Endometrium (tissue), 2 donors: Measurements from ENCODE around the gene PPP1R14C.
"Not testable (repeated sequence)": the region's sequence is repeated elsewhere in the genome, so short reads cannot be mapped to it uniquely, and the experiment has no call there.

ENCODE experiments used
- FAIRE-seq: peaks from 2 replicates; lab custom pipeline; 2012; peaks lifted over from hg19 to GRCh38; lab: Jason Lieb, UNC
- donor health status: control.
- donor health status: control.

The PPP1R14C gene, protein sequence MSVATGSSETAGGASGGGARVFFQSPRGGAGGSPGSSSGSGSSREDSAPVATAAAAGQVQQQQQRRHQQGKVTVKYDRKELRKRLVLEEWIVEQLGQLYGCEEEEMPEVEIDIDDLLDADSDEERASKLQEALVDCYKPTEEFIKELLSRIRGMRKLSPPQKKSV

DNA sequence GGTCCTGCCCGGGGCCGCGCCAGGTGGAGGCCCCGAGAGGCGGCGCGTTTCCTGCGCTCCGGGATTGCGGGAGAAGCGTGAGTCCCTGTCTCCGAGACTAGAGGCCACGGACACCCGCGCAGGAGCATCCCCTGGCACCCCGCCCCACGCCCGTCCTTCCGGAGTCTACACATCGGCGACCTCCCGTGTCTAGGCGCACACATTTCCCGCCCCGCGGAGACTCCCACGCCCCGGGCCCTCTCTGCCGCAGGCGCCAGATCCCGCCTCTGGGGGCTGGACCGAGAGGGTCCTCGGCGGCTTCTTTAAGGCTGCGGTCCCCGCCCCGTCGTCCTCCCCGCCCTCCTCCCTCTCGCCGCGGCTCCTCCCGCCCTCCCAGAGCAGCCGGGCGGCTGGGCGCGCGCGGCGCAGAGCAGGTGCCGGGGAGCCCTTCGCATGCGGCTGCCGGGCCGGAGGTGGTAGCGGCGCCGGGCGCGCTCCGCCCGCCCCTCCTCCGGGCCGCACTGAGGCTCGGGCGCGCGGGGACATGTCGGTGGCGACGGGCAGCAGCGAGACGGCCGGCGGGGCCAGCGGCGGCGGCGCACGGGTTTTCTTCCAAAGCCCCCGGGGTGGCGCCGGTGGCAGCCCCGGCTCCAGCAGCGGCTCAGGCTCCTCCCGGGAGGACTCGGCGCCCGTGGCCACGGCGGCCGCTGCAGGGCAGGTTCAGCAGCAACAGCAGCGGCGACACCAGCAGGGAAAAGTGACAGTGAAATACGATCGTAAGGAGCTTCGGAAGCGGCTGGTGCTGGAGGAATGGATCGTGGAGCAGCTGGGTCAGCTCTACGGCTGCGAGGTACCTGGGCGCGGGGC lies at the start of gene PPP1R14C:
Gene PPP1R14C (plus strand): TSS at position 375 of the 846 bp plus-strand sequence. CDS start 149 bp downstream, at position 524.
- FAIRE-seq = no peak

DNA sequence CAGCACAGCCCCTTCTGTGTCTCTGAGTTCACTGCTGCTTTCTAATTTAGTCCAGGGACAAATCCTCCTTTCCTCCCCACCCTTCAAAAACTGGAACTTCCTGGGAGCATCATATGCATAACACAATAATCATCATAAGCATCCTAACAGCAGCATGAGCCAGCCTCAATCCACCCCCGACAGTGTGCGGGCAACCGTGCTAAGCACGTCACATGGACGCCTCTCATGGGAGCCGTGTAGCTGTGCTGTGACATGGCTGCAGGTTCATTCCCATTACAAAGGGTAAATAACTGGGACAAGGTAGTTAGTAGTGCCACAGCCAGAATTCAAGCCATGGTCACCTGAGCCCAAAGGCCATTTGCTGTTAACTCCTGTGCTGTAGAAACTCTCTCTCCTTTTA lies 49.4 kb upstream of the PPP1R14C start:
- FAIRE-seq = no peak

DNA sequence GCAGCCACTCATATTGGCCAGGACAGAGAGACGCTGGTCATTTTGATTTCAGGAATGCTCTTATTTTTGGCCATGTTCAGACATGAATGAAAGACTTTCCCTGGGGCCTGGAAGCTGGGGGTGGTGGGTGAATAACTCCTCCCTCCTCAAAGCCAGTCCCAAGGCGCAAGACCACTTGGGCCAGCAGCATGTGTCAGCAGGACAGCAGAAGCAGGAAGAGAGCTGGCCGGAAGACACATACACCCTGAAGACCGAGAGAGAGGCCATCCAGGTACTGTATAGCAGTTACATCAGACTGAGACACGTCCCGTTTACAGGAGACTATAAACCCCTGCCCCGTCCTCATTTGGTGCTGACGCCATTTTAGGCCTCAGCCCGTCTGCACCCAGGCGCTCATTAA lies 44.7 kb upstream of the PPP1R14C start:
- no peak for FAIRE-seq

DNA sequence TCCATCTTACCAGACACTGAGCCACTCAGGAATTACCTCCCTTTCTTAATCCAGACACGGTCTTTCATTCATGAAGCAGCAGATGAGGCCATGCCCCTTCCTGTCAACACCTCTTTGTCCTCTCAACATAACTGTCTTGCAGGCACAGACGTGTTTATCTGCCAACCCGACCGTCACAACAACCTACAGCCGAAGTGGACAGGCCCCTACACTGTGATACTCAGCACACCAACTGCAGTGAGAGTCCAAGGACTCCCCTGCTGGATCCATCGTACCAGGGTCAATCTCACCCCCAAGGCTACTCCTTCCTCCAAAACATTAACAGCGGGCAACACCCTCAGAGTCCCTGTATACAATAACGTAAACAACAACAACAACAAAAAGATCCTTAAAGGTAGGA lies 43.3 kb upstream of the PPP1R14C start:
- no peak for FAIRE-seq

DNA sequence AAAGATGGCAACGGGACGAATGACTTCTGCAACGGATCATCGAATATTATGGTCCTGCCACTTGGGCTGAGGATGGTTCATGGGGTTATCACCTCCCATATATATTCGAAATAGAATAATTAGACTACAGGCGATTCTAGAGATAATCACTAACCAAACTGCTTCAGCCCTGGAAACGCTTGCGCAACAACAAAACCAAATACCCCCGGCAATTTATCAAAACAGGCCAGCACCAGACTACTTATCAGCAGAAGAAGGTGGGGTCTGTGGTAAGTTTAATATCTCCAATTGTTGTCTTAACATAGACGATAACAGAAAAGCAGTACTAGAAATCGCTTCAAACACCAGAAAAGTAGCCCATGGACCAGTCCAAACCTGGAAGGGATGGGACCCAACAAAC lies 42.9 kb upstream of the PPP1R14C start:
- no peak for FAIRE-seq

DNA sequence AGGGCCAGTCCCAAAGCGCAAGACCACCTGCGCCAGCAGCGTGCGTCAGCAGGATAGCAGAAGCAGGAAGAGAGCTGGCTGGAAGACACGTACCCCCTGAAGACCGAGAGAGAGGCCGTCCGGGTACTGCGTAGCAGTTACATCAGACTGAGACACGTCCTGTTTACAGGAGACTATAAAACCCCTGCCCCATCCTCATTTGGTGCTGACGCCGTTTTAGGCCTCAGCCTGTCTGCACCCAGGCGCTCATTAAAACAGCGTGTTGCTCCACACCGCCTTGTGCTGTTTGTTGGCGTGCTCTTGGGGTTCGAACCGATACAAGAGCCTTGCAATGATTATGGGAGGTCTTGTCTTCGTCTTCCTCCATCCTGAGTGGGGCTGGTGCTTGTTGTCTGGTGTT lies 42.1 kb upstream of the PPP1R14C start:
- no peak for FAIRE-seq

DNA sequence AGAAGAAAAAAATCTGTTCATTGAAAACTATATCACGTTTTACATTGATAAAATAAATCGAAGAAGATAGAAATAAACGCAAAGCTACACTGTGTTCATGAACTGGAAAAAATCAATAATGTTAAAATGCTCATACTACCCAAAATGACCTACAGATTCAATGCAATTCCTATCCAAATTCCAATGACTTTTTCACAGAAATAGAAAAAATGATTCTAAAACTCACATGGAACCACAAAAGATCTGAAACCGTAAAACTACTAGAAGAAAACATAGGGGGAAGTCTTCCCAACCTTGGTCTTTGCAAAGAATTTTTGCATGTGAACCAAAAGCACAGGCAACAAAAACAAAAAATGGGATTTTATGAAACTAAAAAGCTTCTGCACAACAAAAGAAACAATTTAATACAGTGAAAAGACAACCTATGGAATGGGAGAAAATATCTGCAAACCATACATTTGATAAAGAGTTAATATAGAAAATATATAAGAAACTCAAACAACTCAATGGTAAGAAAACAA lies 40.0 kb upstream of the PPP1R14C start:
- FAIRE-seq = no peak

DNA sequence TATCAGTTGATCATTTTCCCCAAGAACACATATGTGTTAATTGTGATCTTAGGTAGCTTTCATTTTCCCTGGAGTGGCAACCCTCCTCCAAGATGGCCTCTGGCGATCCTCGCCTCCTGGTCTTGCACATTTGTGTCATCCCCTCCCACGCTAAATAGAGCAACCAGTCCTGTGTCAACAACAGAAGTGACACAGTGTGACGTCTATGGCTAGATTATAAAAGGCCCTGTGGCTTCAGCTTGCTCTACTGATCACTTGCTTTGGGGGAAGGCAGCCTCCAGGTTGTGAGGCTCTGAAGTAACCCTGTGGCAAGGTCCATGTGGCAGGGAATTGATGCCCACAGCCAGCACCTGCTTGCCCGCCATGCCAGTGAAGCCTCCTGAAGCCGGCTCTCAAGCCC lies 30.6 kb upstream of the PPP1R14C start:
- no peak for FAIRE-seq

DNA sequence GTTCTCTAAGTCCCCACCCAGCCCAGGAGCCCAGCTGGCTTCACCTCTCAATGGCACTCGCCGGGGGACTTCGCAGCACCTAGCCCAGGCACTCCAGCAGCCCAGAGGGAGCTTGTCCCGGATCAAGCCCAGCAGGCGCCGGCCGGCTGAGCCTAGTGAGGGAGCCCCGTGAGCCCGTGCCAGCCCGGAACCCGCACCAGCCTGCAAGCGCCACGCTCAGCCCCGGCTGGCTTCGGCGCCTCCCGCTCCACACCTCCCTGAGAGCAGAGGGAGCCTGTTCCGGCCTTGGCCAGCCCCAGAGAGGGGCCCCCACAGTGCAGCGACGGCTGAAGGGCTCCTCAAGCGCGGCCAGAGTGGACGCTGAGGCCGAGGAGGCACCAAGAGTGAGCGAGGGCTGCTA lies 27.1 kb upstream of the PPP1R14C start:
- no peak for FAIRE-seq

DNA sequence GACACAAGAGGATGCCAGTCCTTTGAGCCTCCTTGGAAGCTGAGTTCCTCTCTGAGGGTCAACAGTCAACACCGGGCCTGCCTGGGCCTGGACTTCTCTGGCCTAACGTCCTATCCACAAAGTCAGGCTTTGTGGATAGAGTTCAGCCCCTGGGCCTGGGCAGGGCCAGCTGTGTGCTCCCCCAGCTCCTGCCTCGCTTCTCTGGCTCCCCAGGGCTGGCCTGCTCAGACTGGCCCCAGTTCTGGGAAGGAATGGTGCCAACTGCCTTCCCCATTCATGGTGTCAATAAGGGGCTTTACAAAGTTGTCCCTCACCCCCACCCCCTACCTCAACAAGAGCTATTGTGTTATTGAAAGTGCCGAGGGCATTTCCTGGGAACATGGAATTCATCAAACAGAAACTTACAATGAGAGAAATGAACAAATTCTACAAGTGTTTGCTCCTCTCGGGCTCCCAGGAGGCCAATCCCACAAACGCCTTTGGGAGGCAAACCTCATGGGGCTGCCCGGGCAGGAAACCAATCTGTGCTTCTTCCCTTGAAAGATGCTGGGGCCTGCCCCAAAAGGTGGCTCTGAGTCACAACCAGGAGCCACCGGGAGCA lies 26.5 kb upstream of the PPP1R14C start:
- FAIRE-seq = no peak

DNA sequence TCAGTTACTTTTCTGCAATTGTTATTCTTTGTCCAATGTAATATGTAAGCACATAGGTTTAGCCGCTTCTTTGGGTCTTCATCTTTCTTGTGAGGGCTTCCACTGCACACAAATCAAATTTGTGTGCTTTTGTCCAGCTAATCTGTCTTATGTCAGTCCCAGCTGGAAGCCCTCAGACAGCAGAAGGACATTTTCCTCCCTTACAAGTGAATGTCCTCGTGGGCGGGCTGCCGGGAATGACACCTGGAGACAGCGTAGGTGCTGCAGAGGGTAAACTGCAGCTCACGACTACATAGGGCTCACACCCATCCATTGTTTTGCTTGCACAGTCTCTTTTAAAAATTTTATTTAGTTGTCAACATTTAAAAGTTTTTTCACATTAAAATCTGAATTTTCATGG lies 24.6 kb upstream of the PPP1R14C start:
- no peak for FAIRE-seq

DNA sequence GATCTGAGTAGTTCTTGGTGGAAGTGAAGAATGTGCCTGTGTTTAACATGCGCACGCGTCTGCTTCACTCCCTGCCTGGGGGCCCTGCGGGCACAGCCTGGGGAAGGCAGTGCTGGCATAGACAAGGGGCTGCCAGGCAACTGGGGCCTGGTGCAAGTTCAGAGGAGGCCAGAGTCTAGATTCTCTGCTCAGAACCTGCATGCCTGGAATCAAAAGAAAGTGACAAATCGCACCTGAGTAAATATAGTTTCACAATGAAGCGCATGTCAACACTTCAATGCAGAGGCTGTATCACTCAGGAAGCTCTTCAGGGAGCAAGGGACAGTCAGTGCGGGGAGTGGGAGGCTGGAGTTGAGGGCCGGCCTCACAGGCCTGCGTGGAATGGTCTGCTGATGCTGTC lies 24.2 kb upstream of the PPP1R14C start:
- no peak for FAIRE-seq

DNA sequence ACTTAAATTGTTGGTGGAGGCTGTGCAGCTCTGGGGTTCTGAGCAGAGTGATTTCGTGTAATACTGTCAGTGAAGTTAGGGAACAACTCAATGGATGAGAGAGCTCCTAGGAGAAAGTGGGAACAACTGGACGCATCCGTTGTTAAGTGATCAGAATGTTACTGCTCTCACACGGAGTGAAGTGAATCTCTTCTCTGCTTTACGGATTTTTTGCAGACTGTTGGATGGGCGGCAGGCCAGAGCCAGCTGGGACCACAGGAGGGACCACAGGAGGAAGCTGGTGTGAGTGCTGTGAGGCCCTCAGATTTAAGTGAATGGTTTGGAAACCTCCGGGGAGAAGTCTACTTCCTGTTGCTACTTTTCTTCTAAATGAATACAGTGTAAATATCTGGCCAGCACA lies 23.7 kb upstream of the PPP1R14C start:
- FAIRE-seq = no peak

DNA sequence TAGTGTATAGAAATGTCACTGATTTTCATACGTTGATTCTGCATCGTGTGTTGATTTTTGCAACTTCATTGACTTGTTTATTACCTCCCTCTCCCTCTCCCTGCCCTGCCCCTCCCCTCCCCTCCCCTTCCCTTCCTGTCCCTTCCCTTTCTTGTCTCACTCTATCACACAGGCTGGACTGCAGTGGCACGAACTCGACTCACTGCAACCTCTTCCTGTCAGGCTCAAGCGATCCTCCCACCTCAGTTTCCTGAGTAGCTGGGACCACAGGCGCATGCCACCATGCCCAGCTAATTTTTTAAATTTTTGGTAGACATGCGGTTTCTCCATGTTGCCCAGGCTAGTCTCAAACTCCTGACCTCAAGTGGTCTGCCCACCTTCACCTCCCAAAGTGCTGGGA lies 19.2 kb upstream of the PPP1R14C start:
- FAIRE-seq = no peak

DNA sequence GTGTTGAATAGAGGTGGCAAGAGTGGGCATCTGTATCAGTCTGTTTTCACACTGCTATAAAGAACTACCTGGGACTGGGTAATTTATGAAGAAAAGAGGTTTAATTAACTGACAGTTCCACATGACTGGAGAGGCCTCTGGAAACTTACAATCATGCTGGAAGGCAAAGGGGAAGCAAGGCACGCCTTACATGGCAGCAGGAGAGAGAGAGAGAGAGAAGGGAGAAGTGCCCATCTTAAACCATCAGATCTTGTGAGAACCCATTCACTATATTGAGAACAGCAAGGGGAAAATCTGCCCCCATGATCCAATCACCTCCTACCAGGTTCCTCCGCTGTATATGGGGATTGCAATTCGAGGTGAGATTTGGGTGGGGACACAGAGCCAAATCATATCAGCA lies 18.6 kb upstream of the PPP1R14C start:
- no peak for FAIRE-seq

DNA sequence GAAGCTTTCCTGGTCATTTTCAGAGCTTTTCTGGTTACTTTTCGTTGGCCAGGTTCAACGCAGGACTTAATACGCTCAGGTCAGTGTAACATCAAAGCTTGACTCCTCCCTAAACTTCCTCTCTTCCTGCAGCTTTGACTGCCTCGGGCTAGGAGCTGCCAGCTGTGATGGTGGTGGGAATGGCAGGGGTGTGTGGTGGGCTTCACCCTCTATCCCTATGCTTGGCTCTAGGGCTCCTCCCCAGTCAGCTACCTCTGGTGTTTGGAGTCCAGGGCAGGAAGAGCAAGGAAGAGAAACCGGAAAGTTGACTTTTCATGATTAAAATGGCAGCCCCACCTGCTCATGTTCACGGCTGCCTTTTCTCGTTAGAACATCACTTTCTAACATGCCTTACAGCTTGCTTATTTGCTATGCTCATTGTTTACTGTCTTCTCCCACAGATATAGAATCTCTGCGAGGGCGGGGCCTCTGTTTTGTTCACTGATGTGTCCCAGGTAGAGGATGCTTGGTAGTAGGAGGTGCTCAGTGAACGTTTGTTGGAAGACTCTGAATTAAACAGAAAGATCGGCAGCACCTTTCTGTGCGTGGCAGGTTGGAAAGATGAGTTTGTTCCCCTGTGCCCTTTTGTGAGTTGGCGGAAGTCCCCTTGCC lies 16.1 kb upstream of the PPP1R14C start:
- FAIRE-seq = no peak

DNA sequence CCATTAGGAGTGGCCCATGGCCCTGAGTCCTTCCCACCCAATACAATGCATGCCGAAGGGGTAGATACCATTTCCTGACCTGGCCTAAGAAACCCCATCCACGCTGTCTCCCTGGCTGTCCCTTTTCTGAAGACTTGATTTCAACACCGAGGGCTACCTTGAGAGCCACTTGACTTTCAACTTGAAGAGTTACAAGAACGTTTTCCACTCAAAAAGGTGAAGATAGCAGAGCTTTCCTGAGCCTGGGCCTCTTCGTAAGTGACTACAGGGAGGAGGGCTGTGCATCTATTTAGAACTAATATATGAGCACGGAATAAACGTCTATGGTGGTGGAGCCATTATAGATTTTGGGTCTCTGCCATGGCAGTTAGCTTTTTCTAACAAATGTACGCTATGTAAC lies 14.4 kb upstream of the PPP1R14C start:
- FAIRE-seq = no peak

DNA sequence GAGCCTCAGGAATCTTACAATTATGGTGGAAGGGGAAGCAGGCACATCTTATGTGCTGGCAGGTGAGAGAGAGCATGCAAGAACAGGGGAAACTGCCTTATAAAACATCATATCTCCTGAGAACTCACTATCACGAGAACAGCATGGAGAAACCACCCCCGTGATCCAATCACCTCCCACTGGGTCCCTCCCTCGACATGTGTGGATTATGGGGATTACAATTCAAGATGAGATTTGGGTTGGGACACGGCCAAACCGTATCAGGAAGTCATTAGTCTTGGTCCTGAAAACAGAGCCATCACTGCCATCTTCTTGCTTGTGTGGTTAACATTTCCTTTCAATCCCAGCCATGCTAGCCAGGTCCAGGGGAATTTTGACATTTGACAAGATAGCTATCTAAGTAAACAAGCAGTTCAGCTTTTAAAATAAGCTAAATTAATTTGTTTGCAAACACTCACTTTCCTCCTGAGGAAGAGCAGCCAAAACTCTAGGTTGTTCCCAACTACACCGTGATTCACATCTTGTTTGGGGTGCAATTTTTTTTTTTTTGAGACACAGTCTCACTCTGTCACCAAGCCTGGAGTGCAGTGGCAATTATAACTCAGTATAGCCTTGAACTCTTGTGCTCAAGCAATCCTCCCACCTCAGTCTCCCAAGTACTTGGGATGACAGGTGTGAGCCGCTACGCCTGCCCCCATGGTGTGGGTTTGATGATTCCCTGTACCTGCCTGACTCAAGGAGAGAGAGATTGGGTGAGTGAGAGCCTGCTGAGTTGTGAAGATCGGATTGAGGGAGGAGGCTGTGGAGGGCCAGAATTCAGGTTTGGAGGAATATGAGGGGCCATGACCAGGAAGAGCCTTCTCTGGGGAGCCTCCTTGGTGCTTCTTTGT lies 13.0 kb upstream of the PPP1R14C start:
- FAIRE-seq = no peak

DNA sequence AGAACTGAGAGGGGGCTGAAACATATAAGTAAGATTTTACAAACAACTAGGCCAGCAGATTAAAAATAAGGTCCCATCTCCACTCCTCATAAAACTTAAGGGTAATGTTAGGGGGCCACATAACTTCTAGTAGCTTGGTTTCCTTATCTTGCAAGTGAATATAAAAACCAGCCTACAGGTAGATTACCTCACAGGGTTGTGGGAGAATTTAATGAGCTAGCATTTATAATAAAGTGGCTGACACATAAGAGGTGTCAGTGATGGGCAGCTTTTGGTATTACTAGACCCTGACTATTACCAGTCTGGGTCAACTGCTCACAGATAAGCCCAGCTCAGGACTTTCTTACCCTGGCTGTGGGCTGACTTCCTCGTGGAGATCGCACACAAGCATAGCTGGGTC lies 9.2 kb upstream of the PPP1R14C start:
- FAIRE-seq = no peak

DNA sequence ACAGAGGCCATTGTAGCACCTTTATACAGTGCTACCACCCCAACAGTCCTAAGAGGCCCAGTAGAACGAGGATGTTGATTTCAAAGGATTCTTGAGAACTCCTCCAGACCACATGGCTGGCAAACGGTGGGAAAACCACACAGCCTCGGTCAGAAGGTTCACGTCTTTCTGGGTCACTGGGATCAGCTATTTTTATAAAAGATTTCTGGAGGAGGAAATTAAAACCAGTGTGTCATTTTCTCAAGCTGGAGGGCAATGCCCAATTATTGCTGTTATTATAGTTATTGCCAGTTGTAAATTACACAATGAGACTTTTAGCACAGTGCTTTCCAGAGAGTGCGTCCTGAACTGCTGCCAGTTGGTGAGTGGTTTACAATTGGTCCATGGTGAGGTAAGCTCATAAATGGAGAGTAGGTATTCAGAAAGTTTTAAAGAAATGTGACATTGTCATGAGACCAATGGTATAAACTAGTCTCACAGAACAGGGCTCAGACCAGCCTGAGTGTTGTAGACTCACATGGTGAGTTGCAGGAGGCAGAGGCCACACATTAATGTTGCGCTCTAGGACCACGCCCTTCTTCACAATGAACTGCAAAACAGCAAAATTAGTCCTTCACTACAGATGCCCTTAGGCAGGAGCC lies 8.4 kb upstream of the PPP1R14C start:
- no peak for FAIRE-seq

DNA sequence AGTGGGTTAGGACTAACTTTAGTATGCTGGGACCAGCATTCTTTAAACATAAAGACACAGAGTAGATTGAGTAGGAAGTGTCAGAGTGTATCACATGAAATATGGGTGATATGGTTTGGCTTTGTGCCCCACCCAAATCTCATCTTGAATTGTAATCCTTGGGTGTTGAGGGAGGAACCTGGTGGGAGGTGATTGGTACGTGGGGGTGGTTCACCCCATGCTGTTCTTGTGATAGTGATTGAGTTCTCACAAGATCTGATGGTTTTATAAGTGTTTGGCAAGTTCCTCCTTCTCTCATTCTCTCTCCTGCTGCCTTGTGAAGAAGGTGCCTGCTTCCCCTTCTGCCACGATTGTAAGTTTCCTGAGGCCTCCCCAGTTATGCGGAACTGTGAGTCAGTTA lies 5.1 kb upstream of the PPP1R14C start:
- not testable (repeated sequence) for FAIRE-seq
